DLD1 (cell line): Measurements from ENCODE around the gene HEMK1.

Experiments
- in situ Hi-C: cut with HindIII; loops from 2 replicates; pipeline ENCODE4 v1.10.0; 2017; ENCODE audit warnings: low sequenced_read_pairs

The HEMK1 gene

DNA sequence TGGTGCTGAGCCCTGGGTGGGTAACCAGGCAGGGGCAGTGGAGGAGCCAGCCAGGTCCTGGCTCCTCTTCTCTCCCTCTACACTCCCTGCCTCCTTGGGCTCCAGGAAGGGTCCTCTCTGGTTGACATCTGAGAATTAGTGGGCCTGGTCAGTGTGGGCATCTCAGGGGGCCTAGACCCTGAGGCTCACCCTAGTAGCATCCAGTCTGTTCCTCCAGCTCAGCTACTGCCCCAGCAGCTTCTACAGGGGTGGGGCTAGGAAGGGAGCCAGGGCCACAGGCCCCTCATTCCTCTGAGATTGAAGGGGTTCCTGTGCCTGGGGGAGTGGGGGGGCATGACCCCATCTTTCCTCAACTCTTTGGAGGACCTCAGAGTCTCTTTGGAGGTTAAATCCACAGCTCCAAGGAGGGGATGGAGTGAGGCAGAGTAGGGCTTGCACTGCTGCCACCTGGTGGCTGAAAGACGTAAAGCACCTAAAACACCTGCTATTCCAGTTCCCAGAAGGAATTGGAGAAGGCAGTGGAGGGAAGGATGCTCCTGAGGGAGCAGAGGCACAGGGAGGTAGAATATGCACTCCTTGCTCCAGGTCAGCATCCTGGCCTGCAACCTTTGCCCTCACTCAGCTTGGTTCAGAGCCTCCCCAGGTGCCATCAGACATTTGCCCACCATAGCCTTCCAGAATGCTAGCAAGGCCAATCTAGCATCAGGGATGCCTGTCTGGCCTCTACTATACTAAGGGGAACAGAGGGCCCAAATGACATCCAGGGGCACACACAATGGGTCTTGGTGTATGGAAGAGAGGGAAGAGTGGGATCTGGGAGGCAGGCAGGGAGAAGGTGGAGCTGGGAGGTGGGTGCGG is 26.9 kb upstream of the HEMK1 start:
- in situ Hi-C loops, result no loop called here

DNA sequence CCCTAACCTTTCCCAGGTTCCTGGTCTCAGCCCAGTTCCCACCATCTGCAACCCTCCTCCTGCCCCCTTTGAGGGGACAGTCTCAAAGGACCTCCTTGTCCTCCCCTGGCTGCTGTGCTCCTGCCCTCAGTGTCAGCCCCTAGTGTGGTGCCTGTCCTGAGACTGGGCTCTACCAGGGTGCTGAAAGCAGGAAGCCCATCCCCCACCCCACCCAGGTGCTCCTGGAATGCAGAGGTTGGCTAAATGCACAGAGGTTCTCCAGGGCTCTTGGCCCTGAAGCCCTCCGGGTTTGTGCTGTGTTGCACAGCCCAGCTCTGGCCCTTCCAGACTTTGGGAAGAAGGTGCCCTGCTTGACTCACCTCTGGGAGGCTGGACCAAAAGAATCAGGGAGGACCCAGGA is 23.5 kb upstream of the HEMK1 start:
- in situ Hi-C loops, result no loop called here

DNA sequence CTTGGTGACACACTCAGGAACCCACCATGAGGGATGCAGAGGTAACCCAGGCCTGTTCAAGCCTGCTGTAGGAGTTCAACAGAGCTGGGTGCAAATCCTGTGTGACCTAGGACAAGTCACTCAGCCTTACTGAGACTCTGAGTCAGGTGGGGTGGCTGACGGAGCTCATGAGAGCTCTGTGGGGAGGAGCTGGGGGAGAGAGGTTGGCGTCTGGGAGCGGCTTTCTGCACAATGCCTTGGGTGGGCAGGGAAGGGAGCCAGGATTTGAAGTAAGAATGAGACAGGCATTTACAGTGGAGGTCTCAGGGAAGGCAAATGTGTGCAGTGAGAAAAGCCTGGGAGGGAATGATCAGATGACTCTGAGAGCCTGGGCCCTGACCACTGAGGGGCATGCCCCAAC is 20.1 kb upstream of the HEMK1 start:
- in situ Hi-C loops, result no loop called here

DNA sequence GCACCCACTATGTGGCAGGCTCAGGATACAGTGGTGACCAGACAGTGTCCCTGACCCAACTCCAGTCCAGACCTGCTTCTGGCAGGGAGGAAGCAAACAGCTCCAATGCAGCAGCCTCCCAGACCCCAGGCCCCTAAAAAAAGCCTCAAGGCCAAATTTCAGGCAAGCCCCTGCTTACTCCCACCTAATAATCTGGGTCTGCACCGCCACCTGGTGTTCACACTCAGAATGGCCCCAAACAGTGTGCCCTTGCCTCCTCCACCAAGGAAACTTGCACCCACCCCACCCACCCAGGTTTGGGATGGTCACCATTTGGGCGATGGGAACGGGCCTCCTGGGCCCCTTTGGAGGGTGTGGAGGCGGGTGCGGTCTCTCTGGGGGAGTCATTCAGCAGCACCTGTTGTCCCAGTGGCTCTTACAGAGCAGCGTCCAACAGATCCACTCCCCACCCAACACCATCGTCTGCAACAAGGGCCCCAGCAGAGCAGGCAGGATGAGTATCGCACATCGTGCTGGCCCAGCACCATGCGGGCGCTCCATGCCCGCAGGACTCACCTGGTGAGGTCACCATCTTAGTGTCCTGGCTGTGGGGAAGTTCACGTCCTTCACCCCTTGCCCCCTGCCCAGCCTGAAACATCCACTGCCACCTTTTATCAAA is 19.1 kb upstream of the HEMK1 start:
- in situ Hi-C loops, result no loop called here

DNA sequence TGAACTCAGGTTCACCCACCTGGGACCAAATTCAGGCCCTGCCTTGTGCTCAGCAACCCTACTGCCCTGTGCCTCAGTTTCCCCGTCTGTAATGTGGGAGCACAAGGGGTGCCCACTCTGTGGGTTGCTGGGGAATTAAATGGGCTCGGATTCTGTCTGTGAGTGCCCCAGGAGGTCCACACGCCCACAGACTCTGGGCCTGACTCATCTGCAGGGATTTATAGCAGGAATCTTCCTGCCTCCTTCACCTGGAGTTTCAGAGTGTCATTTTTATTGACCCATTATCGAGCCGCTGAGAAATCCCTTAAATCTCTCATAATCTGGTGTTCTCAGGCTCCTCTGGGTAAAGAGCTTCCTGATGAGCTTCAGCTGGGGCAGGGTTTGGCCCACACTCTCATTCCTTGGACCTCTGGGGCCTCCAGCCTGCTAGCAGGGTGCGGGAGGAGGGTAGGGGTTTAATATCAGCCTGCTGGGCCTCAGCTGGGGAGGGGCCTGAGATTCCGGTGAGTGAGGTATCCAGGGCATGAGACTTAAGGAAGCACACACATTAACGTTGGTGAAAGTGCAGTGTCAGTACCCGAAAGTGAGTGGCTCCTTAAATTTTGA is 18.2 kb upstream of the HEMK1 start:
- in situ Hi-C loops, result no loop called here

DNA sequence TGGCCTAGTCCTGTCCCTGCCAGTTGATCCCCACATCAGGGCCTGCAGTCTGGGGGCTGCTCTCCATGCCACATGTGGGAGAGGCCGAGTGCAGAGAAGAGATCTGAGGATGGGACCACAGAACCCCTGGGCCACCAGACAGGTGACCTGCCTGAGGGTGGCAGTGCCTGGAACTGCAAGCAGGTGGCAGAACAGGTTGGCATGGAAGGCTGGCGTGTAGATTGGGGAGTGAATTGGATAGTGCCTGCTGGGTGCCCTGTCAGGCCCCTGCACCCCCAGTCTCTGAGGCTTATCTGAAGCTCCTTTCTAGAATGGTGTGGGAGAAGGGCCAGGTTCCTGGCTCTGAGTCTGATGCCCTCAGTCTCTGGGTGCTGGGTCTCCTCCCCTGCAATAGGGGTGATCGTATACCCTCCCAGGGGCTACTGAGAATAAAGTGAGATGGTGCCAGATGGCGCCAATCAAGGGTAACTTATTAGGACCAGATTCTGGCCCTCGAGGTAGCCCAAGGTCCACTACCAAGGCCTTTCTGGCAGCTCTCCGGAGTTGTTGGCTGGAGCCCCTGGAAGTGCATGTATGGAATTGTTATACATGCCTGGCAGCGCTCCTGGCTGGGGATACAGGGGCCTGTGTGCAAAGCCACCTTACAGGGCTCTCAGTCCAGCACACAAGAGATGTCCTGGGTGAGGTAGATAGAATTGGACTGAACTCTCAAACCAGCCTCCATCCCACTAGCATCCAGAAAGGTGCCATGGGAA is 17.5 kb upstream of the HEMK1 start:
- in situ Hi-C loops, result no loop called here

DNA sequence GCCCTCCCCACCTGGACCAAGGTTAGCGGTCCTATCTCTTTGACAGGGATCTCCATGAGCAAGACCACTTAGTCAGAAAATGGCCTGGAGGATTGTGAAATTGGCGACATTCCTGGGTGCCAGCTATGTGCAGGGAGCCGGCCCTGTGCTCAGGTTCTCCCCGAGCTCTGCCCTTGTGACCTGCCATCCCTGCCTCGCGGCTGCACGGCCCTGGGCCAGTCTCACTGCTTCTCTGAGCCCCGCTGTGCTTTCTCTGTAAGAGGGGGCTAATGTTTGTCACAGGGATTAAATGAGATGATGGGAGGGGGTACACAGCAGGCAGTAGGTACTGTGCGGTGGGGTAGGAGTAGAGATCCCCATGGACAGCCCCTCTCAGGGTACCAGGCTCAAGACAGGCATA is 16.7 kb upstream of the HEMK1 start:
- in situ Hi-C loops, result no loop called here

DNA sequence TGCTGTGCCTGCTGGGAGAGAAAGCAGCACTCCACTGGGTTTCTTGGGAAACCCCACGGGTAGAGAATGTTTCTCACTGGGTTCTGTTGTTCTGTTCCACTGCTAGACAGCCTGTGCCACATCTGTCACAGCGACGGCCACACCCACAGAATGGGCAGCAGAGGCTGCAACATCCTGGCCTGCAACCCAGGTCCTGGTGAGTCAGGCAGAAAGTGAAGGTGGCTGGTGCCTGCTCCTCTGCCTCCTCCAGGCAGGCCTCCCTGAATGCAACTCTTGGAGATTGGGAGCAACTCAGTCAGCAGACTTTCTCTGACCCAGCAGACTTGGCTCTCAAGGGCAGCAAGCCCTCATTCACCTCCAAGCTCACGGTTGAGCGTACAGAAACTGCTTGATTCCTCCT is 14.8 kb upstream of the HEMK1 start:
- in situ Hi-C loops, result no loop called here

DNA sequence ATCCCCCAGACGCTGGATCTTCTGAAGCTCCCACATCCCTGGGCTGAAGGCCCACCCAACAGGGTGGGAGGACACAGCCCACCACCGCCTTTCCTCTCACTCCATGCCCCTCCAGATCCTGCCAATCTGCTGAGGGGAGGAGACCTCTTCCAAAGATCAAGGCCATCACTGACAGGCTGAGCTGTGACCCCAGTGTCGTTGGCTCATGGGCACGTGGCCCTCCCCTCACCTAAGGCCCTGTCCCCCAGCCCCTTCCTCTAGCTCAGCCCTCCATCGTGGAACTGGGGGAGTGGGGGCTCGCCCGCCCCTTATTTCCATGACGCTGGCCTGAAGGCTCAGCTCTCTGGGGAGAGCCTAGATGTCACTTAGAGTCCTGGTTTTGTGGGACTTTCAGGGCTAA is 12.2 kb upstream of the HEMK1 start:
- in situ Hi-C loops, result no loop called here

DNA sequence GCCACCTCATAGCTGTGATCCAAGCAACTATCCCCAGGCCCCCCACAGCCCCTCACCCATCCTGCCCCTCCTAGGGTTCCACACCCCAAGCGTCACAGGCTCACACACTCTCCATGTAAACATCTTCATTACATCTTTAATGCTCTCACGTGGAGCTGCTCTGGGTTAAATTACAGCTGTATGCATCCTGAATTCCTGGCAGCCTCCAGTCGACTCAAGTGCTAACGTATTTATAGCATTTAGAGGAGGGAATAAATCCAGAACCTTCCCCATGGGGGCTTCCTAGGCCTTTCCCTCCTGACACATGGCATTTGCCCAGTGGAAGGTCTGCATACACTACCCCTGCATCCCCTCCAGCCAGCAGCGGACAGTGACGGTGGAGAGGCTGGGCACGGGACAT is 11.4 kb upstream of the HEMK1 start:
- in situ Hi-C loops, result no loop called here

DNA sequence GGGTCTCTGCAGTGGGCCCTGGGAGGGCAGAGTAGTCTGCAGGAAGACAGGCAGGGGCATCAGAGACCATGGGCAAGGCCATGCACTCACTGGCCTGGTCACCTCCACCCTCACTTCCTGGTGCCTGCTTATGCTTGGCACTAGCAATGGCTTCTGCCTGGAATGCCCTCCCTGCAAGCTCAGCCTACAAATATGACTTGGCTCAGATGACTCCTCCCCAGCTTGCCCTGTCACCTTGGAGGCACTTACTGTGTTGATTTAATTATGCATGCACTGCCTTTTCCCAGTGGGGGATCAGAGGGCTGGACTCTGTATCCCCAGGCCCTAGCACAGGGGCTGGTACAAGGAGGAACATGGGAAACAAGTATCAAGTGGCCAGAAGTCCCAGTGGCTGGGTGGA is 9.6 kb upstream of the HEMK1 start:
- in situ Hi-C loops, result no loop called here

DNA sequence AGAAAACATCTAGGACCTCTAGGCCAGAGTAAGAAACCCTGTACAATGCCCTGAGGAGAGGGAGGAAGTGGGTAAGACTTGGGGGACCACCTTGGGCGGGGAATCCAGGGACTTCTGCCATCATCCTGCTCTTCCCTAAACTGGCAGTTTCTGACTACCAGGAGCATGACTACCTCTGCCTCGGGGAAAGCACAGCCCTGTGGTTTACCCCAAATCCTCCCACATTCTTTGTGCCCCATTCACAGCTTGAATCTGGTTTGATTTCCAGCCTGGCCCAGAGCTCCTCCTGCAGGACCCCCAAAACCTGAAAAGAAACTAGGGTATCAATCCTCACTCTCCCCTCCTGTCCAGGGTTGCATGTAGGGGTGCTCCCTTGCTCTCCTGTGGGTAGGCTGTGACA is 6.5 kb upstream of the HEMK1 start:
- in situ Hi-C loops, result no loop called here

DNA sequence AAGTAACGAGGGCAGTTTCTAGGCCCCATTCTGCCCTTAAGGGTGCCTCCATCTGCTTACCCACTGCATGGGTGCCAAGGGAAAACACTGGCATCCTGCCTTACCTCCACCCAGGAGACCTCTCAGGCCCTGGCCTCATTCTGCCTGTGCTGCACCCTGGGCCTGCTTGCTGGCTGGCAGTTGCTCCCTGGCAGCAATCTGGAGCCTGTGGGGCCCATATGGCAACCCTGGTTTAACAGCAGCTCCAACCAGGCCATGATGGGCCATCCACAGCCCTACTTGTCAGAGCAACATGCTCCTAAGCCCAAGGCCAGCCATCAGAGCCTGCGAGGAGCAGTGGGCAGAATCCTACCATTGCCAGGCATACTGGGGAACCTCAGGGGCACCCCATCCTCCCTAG is 5.5 kb upstream of the HEMK1 start:
- in situ Hi-C loops, result no loop called here

DNA sequence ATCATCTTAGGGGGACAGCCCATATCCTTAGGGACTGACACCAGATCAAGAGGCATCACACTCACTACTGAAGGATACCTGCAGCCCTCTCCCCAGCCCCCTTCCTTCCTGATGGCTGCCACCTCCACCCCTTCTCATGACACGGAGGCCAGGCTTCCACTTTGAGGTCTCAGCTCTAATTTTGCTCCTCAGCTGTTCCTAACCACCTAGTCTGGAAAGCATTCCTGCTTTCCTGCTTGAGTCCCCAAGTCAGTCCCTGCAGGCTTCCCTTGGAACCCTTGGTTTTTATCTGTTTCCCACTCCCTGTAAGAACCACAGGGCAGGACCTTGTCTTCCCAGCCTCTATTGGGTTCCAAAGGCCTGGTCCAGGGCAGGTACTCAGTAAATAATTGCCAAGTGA is 5.0 kb upstream of the HEMK1 start:
- in situ Hi-C loops, result no loop called here

DNA sequence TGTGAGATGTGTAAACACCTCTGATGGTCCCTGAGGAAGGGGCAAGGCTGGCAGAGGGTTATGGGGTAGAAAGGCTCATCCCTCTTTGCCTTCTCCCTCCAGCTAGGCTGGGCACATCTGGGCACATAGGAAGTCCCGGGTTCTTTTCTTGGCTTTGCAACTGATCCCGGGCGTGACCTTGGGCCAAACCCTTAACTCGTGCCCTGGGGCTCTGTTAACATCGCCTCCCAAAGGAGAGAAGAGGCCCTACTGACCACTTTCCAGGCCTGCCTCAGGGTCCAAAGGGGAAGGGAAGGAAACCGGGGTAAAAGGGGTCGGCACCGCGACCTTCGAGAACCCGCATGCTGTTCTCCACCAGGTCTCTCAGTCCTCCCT is 2.3 kb upstream of the HEMK1 start:
- in situ Hi-C loops, result no loop called here

DNA sequence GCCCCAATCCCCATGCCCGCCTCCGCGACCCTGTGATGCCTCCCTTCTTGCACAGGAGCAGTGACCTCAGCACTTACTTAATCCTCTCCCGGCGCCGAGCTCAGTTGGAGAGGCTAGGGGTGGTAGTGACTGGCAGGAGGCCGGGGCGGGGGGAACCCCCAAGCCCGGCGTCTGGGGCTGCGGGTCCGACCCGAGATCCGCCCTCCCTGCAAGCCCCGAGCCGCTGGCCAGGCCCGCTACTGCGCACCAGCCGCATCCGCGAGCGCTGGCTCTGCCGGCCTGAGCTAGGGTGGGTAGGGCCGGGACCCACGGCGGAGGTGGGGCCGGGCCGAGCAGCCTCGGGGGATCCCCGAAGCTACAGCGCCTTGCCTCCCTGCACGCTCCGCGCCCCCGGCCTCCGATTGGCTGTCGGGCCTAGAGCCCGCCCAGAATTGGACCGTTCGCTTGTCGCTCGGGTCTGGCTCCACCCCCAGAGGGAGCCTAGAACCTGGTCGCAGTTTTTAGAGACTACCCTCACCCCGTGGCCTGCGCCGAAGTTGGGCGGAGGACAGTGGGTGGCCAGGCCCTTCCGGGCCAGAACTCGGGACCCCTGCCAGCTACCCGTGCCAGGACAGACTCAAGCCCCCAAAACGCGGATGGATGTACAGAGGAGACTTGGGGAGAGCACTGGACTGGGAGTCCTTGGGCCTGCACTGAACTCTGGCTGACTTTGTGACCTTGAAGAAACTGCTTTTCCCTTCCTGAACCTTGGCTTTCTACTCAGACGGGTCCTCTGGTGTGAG is 1.7 kb upstream of the HEMK1 start, which contains the start of gene C3orf18:
TSS of gene C3orf18 (minus strand) at position 362 of the 782 bp plus-strand sequence. CDS start 2,048 bp downstream, outside the sequence.
- in situ Hi-C loops, result no loop called here

DNA sequence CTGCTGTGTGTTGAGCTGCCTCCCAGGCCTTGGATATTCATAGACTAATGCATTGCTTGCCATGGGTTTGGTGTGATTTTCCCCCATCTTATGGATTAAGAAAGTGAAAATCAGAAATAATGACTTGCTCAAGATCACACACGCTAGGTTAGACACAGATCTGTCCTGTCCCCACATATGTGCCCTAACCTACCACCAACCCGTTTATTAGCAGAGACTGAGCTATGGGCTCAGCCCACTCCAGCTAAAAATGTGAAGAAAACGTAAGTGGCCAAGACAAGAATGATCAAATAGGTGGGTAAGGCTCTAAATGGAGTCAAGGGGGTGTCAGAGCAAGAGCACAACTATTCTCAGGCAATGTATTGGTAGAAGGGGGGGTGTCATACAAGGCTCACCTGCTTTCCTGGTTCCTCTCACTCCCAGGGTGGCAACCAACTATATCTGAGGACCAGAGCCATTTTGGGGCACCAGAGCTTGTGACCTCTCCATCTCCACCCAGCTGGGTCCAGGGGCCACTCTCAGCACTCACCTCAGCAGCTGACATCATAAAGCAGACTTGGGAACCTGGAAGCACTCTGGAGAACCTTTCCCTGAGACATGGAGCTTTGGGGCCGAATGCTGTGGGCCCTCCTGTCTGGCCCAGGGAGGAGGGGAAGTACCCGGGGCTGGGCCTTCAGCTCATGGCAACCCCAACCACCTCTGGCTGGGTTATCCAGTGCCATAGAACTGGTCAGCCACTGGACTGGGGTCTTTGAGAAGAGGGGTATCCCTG is 1.4 kb downstream of the HEMK1 start:
- in situ Hi-C loops, result no loop called here

DNA sequence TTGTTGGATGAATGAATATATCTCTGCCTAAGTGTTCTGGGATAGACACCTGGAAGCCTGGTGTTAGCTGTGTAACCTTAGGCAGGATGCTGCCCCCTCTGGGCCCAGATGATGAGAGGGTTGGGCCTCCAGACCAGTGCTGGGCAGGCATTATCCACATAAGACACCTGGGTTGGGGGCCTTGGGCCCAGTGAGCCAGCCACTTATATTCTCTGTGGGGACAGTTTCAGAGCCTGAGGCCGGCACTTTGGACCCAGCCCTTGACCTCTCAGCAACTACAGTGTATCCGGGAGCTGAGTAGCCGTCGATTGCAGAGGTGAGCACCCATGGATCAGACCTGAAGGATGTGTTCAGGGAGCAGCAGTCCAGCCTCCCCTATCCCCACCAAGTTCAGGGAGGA is 2.2 kb downstream of the HEMK1 start:
- in situ Hi-C loops, result no loop called here

DNA sequence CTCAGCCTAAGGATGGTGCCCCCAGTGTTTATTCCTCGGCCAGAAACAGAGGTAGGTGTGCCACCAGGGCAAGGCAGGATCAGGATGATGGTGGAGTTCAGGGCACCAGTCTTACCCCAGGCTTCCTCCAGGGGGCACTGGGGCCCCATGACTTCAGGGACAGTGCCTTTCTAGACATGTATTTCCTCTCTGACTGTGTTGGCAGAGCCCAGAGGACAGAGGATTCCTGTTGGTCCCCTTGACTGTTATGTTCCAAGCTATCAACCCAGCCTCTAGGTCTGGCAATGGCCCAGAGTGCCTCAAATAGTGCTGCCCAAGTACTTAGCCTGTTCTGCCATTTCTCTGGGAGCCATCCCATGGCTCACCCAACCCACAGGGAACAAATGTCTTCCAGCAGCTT is 2.8 kb downstream of the HEMK1 start:
- in situ Hi-C loops, result no loop called here

DNA sequence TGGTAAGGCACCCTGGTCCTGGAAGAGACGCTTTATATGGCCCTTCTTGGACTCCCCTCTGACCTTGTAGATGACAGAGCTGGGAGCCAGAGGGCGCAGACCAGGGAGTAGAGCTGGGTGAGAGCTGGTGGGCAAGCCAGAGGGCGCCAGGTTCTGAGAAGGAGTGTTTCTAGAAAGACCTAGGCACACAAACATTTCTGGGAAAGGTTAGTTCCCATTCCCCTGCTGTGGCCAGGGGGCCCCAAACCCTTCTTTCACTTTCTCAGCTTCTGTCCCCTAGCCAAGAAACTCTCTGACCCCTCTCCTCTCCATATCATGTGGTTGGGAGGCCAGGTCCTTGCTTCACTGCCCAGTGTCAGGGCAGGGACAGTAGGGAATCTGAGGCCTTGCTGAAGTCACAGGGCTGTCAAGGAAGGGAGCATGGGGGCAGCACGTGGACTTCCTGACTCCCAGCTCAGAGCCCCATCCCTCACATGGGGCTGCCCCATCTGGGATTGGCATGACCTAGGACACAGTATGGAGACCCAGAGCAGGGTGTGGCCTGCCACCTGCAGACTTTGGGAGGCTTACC is 3.6 kb downstream of the HEMK1 start:
- in situ Hi-C loops, result no loop called here
